WTC11 (cell line): Measurements from ENCODE around the gene B3GNT4.

ENCODE experiments used
- JUN ChIP-seq: sonication (generic); formaldehyde crosslinking; IDR thresholded peaks from 2 replicates; pipeline ENCODE4 v1.8.0; 2023; ENCODE audit warnings: mild to moderate bottlenecking, missing genetic modification reagents
- ZNF416 ChIP-seq: fragments of 250-450 bp; sonication (Bioruptor Pico); IDR thresholded peaks from 2 replicates; pipeline ENCODE4 v1.9.0; 2021; ENCODE audit warnings: mild to moderate bottlenecking, inconsistent platforms
- ZNF671 ChIP-seq: fragments of 250-450 bp; sonication (Bioruptor Pico); IDR thresholded peaks from 2 replicates; pipeline ENCODE4 v1.8.0; 2021; ENCODE audit warnings: mild to moderate bottlenecking
- TF ChIP-seq, protein P1 (sequence below): fragments of 200-600 bp; IDR thresholded peaks from 2 replicates; pipeline ENCODE4 v1.8.0; 2022; ENCODE audit warnings: antibody characterized with exemption
- TF ChIP-seq, protein P2 (sequence below): sonication (generic); formaldehyde crosslinking; IDR thresholded peaks from 2 replicates; pipeline ENCODE4 v1.8.0; 2022; ENCODE audit warnings: mild to moderate bottlenecking, missing genetic modification reagents
- TF ChIP-seq, protein P3 (sequence below): sonication (generic); formaldehyde crosslinking; IDR thresholded peaks from 2 replicates; pipeline ENCODE4 v1.8.1; 2022; ENCODE audit warnings: missing genetic modification reagents, borderline replicate concordance

DNA sequence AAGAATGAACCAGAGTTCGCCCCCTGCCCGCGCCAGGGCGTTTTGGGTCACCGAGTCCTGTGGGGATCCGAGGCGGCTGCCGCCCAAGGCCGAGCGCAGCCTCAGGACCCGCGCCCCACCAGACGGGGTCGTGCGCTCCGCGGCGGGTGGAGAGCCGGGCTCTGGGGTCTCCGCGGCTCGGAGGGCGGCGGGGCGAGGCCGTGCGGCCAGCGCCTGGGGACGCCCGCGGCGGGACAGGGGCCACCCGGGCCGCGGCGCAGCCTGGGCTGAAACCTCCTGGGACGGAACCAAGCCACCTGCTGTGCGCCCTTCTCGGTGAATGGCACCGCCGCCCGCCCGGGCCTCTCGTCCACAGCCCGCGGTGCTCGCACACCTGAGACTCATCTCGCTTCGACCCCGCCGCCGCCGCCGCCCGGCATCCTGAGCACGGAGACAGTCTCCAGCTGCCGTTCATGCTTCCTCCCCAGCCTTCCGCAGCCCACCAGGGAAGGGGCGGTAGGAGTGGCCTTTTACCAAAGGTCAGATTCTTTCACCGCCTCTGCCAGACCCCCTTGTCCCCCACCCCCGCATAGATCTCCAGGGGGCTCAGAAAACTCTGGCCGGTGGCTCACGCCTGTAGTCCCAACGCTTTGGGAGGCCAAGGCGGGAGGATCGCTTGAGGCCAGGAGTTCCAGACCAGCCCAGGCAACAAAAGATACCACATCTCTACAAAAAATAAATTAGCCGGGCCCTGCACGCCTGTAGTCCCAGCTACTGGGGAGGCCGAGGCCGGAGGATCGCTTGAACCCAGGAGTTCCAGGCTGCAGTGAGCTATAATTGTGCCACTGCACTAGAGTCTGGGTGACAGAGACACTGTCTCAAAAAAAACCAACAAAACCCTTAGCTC, 901 bp downstream of the B3GNT4 start:
- TF ChIP-seq, protein P1, sequence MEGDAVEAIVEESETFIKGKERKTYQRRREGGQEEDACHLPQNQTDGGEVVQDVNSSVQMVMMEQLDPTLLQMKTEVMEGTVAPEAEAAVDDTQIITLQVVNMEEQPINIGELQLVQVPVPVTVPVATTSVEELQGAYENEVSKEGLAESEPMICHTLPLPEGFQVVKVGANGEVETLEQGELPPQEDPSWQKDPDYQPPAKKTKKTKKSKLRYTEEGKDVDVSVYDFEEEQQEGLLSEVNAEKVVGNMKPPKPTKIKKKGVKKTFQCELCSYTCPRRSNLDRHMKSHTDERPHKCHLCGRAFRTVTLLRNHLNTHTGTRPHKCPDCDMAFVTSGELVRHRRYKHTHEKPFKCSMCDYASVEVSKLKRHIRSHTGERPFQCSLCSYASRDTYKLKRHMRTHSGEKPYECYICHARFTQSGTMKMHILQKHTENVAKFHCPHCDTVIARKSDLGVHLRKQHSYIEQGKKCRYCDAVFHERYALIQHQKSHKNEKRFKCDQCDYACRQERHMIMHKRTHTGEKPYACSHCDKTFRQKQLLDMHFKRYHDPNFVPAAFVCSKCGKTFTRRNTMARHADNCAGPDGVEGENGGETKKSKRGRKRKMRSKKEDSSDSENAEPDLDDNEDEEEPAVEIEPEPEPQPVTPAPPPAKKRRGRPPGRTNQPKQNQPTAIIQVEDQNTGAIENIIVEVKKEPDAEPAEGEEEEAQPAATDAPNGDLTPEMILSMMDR, result no peak
- TF ChIP-seq ZNF416 (CRISPR knock-in tag) (no peak), JUN (CRISPR knock-in tag) (no peak), ZNF671 (CRISPR knock-in tag) (no peak)
- TF ChIP-seq, protein P2, sequence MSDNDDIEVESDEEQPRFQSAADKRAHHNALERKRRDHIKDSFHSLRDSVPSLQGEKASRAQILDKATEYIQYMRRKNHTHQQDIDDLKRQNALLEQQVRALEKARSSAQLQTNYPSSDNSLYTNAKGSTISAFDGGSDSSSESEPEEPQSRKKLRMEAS (CRISPR knock-in tag), result no peak
- TF ChIP-seq, protein P3, sequence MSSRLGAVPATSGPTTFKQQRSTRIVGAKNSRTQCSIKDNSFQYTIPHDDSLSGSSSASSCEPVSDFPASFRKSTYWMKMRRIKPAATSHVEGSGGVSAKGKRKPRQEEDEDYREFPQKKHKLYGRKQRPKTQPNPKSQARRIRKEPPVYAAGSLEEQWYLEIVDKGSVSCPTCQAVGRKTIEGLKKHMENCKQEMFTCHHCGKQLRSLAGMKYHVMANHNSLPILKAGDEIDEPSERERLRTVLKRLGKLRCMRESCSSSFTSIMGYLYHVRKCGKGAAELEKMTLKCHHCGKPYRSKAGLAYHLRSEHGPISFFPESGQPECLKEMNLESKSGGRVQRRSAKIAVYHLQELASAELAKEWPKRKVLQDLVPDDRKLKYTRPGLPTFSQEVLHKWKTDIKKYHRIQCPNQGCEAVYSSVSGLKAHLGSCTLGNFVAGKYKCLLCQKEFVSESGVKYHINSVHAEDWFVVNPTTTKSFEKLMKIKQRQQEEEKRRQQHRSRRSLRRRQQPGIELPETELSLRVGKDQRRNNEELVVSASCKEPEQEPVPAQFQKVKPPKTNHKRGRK (CRISPR knock-in tag), result no peak
